ENCODE results near the gene PCDHA6. TPM values are rescaled to one million over a fixed set of nuclear protein-coding genes. Genes with fewer than 3 reads are reported as not detected.

The PCDHA6 gene
- total and polyA plus RNA-seq, 2 of the 8 experiments (the other 6 are each of a cell fraction or from before 2014, with no cell fraction given) = 0.71 to 7.1 TPM

DNA sequence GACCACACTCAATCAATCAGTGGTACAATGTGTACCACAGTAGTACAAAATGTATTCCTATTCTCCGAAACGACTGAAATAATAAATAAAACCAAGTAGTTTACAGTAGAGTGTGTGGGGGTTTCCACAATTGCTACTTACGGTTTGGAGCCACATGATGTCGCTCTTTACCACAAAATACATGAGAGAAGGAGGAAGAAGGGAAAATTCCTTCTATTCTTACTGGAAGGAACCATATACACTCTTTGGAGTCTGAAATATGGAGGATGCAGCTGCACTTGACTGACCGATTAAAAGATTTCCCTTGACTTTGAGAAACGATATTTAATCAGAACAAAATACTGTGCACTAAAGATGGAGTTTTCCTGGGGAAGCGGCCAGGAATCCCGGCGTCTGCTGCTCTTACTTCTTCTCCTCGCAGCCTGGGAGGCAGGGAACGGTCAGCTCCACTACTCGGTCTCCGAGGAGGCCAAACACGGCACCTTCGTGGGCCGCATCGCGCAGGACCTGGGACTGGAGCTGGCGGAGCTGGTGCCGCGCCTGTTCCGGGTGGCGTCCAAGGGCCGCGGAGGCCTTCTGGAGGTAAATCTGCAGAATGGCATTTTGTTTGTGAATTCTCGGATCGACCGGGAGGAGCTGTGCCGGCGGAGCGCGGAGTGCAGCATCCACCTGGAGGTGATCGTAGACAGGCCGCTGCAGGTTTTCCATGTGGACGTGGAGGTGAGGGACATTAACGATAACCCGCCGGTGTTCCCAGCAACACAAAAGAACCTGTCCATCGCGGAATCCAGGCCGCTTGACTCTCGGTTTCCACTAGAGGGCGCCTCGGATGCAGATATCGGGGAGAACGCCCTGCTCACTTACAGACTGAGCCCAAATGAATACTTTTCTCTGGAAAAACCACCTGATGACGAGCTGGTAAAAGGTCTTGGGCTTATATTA is 20.7 kb upstream of the PCDHA6 start, which contains the start of gene PCDHA4 (continued):
- TF ChIP-seq TEAD4 (IDR thresholded peaks at IDR 0.05; ENCODE audit: low read depth, low read length) (0 out of 2 replicates have a peak, but pooled peaks have one; percentile 32), YY1 (IDR thresholded peaks at IDR 0.05; ENCODE audit: low read depth, low read length) (peak; percentile 17; the same call in 1 of the 2 replicates), HDAC2 (IDR thresholded peaks at IDR 0.05; ENCODE audit: borderline replicate concordance in 1 of 2, low read depth in 2 of 2, low read length in 2 of 2) (no peak), POLR2AphosphoS5 (IDR thresholded peaks at IDR 0.05; ENCODE audit: low read depth, low read length) (peak; percentile 56; the same call in 1 of the 2 replicates), CHD2 (IDR thresholded peaks at IDR 0.05; ENCODE audit: low read length) (no peak; the same call in 1 of the 2 replicates), TAF1 (IDR thresholded peaks at IDR 0.05; ENCODE audit: low read depth, low read length) (no peak), TCF12 (IDR thresholded peaks at IDR 0.05; ENCODE audit: low read depth, low read length) (no peak)
- TF ChIP-seq, protein P1, sequence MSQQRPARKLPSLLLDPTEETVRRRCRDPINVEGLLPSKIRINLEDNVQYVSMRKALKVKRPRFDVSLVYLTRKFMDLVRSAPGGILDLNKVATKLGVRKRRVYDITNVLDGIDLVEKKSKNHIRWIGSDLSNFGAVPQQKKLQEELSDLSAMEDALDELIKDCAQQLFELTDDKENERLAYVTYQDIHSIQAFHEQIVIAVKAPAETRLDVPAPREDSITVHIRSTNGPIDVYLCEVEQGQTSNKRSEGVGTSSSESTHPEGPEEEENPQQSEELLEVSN (IDR thresholded peaks at IDR 0.05) = no peak
- TF ChIP-seq, protein P2, sequence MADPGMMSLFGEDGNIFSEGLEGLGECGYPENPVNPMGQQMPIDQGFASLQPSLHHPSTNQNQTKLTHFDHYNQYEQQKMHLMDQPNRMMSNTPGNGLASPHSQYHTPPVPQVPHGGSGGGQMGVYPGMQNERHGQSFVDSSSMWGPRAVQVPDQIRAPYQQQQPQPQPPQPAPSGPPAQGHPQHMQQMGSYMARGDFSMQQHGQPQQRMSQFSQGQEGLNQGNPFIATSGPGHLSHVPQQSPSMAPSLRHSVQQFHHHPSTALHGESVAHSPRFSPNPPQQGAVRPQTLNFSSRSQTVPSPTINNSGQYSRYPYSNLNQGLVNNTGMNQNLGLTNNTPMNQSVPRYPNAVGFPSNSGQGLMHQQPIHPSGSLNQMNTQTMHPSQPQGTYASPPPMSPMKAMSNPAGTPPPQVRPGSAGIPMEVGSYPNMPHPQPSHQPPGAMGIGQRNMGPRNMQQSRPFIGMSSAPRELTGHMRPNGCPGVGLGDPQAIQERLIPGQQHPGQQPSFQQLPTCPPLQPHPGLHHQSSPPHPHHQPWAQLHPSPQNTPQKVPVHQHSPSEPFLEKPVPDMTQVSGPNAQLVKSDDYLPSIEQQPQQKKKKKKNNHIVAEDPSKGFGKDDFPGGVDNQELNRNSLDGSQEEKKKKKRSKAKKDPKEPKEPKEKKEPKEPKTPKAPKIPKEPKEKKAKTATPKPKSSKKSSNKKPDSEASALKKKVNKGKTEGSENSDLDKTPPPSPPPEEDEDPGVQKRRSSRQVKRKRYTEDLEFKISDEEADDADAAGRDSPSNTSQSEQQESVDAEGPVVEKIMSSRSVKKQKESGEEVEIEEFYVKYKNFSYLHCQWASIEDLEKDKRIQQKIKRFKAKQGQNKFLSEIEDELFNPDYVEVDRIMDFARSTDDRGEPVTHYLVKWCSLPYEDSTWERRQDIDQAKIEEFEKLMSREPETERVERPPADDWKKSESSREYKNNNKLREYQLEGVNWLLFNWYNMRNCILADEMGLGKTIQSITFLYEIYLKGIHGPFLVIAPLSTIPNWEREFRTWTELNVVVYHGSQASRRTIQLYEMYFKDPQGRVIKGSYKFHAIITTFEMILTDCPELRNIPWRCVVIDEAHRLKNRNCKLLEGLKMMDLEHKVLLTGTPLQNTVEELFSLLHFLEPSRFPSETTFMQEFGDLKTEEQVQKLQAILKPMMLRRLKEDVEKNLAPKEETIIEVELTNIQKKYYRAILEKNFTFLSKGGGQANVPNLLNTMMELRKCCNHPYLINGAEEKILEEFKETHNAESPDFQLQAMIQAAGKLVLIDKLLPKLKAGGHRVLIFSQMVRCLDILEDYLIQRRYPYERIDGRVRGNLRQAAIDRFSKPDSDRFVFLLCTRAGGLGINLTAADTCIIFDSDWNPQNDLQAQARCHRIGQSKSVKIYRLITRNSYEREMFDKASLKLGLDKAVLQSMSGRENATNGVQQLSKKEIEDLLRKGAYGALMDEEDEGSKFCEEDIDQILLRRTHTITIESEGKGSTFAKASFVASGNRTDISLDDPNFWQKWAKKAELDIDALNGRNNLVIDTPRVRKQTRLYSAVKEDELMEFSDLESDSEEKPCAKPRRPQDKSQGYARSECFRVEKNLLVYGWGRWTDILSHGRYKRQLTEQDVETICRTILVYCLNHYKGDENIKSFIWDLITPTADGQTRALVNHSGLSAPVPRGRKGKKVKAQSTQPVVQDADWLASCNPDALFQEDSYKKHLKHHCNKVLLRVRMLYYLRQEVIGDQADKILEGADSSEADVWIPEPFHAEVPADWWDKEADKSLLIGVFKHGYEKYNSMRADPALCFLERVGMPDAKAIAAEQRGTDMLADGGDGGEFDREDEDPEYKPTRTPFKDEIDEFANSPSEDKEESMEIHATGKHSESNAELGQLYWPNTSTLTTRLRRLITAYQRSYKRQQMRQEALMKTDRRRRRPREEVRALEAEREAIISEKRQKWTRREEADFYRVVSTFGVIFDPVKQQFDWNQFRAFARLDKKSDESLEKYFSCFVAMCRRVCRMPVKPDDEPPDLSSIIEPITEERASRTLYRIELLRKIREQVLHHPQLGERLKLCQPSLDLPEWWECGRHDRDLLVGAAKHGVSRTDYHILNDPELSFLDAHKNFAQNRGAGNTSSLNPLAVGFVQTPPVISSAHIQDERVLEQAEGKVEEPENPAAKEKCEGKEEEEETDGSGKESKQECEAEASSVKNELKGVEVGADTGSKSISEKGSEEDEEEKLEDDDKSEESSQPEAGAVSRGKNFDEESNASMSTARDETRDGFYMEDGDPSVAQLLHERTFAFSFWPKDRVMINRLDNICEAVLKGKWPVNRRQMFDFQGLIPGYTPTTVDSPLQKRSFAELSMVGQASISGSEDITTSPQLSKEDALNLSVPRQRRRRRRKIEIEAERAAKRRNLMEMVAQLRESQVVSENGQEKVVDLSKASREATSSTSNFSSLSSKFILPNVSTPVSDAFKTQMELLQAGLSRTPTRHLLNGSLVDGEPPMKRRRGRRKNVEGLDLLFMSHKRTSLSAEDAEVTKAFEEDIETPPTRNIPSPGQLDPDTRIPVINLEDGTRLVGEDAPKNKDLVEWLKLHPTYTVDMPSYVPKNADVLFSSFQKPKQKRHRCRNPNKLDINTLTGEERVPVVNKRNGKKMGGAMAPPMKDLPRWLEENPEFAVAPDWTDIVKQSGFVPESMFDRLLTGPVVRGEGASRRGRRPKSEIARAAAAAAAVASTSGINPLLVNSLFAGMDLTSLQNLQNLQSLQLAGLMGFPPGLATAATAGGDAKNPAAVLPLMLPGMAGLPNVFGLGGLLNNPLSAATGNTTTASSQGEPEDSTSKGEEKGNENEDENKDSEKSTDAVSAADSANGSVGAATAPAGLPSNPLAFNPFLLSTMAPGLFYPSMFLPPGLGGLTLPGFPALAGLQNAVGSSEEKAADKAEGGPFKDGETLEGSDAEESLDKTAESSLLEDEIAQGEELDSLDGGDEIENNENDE (IDR thresholded peaks at IDR 0.05; ENCODE audit: insufficient replicate concordance, low read length) = no peak
